HG03045 (cell line): ENCODE data around the gene SGPP2.
"Not testable (repeated sequence)": the region's sequence is repeated elsewhere in the genome, so short reads cannot be mapped to it uniquely, and the experiment has no call there.

Experiments used
- ATAC-seq: cut with Tn5 transposase; IDR thresholded peaks from one replicate; pipeline ENCODE4 v1.9.1; 2021; ENCODE audit warnings: mild to moderate bottlenecking, moderate library complexity; ENCODE audit not compliant: unreplicated experiment

SGPP2 gene

DNA sequence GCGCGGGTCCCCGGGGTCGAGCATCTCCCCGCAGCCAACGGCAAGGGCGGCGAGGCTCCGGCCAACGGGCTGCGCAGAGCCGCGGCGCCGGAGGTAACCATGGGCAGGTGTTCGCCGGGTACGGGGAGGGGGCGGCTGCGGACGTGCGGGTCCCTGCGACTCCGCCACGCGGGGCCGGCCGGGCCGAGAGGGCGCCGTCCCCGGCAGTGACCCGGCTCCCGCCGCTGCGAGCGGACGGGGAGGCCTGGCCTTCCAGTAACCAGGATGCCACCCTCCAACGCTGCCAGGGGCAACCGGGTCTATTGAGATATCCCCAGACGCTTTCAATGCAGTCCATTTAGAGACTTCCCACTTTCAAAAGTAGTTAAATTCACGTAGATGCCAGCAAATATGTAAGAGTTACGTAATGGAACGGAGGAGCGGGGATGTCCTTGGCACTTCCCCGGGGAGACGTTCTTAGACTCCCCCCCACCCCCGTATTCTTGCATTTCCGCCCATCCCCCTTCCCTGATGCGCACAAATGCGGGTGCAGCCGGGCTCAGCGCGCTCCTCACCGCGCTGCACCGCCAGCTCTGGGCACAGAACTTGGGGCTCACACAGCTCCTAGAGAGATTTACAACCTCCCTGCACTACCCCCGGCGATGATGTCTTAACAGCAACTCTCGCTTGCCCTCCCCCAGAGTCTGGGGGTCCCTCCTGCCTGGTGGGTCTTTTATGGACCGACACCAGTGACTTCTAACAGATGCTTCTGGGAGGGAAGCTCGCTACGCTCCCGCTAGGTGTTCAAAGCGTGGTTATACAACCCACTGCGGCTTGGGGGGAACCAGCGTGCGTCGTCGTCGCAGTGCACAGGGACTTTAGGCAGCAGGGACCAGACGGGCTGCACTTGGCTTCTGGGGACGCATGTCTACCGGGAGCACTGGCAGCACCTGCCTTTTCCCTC is 657 bp downstream of the SGPP2 start:
- ATAC-seq, result peak; percentile 23

DNA sequence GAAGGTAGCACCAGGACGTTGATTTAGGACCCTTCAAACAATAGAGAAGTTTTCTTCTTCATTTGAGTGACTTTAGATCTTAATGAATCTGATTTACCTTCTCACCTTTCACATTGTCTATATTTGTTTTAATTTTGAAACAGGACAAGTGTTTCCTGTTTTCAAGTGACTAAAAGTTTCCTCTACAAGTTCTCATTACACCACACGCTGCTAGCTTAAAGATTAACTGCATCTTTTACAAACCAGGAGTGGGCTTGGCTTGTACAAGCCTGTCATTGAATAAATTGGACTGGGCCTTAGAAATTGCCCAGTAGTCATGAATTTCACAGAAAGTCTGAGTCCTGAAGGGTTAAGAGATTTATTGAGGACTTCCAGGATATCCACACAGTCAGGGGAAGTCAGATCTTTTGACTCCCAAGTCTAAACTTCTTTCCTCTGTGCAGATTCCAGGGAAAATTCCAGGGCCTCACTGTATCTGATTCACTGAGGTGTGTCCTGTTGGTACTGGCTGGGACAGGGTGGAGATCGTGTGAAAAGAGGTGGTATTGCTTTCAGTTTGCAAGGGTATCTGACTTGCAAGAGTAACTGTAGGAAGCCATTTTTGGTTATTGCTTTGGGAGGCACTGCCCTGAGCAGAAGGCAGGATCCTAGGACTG is 3.4 kb downstream of the SGPP2 start:
- peak; percentile 30 for ATAC-seq

- no peak for ATAC-seq
Measured at GRCh38 chr2:222430071-222430470, 5.7 kb downstream of the SGPP2 start.

GRCh38 chr2:222430681-222431080 is 6.3 kb downstream of the SGPP2 start:
- ATAC-seq, result no peak

GRCh38 chr2:222431869-222432268 is 7.5 kb downstream of the SGPP2 start:
- no peak for ATAC-seq

GRCh38 chr2:222433332-222434173 is 9.2 kb downstream of the SGPP2 start:
- ATAC-seq, result peak; percentile 77

DNA sequence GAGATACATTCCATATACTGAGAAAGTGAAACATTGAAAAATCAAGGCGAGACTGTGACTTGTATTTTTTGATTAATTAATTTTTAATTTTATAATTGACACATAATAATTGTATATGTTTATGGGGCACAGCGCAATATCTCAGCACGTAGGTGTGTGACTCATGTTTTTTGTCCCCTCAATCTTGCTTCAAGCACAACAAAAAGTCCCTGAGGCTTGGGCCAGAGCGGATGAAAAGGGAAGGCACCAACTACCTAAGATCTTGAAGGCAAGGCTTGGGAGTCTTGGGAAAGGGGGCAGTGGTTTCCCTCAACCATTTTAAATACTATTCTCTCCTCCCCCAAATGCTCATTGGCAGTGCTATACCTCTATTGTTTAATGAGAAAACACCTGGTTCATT is 9.9 kb downstream of the SGPP2 start:
- ATAC-seq, result peak; percentile 50

GRCh38 chr2:222435400-222436039 is 11.2 kb downstream of the SGPP2 start:
- ATAC-seq, result not testable (repeated sequence)

DNA sequence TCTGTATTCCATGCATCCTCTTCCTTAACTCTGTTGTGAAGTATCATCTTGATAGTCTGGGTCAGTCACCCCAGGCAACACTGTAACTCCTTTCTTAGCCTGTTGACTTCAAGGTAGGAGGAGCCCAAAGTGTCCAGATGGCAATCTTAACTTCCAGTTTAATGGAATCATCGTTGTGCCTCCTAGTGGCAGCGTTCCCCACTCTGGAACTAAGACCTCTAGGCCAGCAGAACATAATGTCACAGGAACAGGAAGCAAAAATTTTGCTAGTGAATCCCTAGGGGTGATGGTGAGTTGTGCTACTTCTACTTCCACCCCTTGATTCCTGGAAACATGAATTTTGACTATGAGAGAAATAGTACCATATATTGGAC is 11.7 kb downstream of the SGPP2 start:
- no peak for ATAC-seq

DNA sequence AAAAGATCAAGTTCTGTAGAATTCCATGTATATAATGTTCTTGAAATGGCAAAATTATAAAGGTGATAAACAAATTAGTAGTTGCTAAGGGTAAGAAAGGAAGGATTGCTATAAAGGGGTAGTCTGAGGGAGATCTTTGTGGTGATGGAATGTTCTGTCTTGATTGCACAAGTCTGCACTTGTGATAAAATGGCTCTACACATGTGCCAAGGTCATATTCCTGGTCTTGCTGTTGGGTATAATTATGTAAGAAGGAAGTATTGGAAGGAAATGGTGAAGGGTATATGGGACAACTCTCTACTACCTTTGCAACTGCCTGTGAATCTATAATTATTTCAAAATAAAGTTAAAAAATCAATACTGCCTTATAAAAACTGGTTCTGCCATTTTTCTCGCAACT is 15.3 kb downstream of the SGPP2 start:
- ATAC-seq, result no peak

DNA sequence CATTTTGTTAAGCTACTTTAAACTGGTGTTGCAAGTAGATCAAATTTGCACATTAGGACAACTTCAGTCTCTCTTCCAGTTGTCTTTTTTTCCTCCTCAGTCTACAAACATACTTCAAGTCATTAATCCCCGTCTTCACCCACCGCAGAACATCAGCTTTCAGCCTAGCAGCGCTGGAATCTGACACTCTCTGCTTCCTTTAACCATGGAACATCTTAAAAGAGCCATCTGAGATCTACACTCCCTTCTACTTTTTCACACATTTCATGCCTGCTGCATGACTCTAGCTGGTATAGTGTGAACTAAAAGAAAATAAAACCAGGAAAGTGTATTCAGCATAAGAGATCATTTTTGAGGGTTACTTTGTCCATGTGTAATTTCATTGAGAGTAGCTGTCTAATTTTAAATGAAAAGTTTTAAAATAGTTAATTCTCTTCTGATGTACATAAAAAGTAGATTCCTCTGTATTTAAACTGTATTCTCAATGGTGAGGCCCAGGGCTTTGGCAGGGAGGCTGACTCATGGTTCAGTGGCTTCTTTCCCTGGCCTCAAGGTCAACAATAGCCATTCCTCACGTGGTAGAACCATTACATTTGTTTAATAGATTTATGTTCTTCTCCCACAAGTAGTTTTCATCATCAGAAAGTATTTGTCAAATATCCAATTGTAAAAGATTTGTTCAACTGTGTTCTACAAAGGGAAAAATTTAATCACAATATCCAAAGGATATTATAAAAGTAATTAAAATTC is 16.5 kb downstream of the SGPP2 start:
- no peak for ATAC-seq

DNA sequence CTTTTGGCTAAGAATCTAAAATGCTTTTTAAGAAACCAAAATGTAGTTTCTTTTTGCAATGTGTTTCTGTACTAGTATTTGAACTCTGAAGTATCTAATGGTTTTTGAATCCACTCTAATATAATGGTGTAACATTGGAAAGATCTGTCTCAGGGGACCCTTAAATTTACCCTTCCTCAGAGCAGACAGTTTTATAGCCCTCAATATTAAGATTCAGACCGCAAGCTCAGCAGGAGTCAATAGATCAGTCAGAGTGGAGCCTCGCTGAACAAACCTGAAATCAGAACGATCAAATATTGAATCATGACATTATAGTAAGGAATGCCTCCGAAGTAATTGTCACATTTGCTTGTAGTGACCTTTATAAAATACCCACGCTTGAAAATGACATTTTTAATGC is 18.3 kb downstream of the SGPP2 start:
- no peak for ATAC-seq

GRCh38 chr2:222445227-222445626 is 20.9 kb downstream of the SGPP2 start:
- ATAC-seq, result no peak

DNA sequence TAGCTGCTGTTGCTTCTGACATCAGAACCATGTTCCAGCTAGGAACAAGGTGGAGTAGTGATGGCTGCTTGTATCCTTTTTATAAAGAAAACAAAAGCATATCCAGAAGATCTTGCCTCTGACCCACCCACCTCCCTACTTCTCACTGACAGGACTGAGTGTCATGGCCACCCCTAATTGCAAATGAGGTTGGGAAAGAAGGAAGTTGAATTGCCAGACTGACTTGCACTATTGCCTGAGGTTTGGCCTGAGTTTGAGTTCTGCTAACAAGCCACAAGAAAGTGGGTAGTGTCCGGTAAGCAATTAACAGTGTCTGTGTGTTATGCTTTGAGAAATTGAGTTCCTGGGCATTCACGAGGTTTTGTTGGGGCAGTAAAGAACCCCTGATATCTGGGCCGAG is 22.8 kb downstream of the SGPP2 start:
- ATAC-seq, result no peak

DNA sequence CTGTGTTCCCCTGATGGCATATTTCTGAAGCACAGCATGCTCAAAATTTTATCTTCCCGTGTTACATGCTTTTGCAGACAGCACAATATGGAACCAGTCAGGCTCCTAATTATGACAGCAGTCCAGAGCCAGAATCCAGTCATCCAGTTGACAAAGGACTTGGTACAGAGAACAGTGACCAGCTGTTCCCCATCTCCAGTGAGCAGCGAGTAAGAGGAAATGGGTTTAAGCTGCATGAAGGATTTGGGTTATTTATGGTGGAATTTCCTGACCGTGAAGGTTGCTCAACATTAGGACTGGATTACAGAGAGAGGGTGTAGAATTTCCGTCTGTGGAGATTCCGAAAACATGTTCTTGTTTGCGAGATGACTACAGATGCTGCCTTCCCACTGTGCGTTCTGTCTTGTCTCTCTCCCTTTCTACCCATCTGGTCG is 24.4 kb downstream of the SGPP2 start:
- ATAC-seq, result no peak

GRCh38 chr2:222450021-222450420 is 25.7 kb downstream of the SGPP2 start:
- ATAC-seq, result no peak

DNA sequence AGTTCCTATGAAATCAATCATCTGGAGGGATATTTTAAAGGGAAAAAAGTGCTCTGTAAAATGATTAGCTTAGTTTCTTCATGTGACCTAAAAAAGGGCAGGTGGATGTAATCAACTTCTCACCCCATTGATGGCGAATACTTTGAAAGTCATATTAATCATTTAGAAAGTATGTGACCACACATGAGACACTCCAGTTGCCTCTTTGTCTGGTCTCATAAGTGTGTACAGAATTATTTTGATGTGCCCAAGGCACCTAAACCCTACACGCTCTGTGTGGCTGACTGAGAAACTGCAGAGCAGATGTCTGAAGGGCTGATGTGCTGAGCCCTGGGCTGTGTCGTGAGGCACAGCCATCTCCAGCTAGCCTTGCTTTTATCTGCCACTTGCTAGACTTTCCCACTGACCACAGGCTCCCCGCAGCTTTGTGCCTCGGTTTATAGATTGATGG is 26.9 kb downstream of the SGPP2 start:
- peak; percentile 98 for ATAC-seq

GRCh38 chr2:222452422-222452950 is 28.1 kb downstream of the SGPP2 start:
- no peak for ATAC-seq

DNA sequence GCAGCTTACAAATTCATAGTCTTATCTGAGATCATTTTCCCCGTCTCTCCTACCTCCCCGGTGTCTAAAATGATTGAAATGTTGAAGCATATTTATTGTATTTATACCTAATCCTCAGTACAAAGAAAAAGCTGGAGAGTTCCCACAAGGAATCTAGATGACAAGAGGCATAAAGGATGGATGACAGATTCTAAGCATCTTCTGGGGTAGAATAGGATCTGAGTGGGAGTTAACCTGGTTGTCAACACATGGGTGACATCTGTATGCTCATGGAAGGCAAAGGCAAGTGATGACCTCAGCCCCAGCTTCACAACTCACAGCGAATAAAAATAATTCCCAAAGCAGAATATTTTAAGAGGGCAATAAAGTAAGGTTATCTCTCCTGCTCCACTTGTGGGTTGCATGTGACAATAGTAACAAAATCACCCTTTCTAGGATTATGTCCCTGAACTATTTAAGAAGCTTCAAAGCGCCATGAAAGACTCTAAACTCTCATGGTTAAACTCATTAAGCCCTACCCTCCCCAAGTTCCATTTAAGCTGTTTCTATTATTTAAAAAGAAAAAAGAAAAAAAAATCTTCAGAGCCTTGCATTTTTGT is 32.2 kb downstream of the SGPP2 start:
- ATAC-seq, result no peak
